ENCODE data around the gene TMEM109. TPM values are rescaled to one million over a fixed set of nuclear protein-coding genes. Genes with fewer than 3 reads are reported as not detected.

The TMEM109 gene
- total RNA-seq, 3 donors from 2014 or later, result 184 to 216 (median 204) TPM

DNA sequence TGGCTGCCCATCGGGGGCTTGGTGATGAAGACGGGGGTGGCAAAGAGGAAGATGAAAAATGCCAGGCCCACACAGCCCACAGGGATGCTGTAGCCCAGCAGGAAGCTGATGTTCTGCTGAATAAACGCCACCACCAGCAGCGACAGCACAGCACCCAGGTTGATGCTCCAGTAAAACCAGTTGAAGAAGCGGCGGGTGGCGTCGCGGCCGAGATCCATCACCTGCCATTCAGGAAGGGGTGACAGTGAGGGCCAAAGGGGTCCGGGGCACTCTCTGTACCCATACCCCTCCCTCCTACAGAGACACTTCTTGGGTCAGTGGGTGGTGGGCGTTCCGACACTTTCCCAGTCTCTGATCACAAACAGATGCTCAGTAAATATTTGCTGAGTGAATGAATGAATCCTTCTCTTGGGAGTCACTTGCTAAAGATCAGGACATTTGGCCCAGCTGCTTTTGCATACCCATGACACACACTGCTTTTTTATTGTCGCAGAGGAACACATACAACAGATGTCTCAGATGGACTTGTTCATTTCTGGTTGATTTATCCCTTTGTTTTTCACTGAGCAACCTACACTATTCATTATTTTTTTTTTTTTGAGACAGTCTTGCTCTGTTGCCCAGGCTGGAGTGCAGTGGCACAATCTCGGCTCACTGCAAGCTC is 32.8 kb downstream of the TMEM109 start:
- ATAC-seq (no peak), DNase-seq (no peak)
- Mint-ChIP-seq H3K4me1 (ENCODE audit: low read depth) (peaks cover 14% of the 10 kb centered on the region), H3K36me3 (ENCODE audit: insufficient read depth) (peaks cover 6% of the 10 kb centered on the region), H3K9me3 (no peaks in the 10 kb centered on the region), H3K4me3 (no peak overlapping the region), H3K27me3 (ENCODE audit: low read depth) (peaks cover 7% of the 10 kb centered on the region)

DNA sequence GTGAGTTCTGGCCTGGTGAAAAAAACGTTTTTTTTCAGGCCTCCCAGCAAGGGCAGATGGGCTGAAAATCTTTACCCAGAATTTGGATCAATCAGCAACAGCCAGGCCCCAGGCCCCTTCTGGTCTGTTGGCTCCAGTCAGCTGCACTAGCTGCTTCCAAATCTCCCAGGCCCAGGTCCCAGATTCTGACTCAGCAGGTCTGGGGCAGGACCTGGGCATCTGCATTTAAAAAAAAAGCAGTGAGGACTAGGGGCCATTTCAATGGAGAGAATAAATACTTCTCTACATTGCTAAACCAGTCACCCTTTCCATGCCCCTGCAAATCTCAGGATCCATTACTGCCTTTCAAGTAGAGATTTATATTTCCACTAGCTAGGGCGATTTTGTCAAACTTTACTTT is 33.7 kb downstream of the TMEM109 start:
- Mint-ChIP-seq H3K36me3 (ENCODE audit: insufficient read depth) (peaks cover 6% of the 10 kb centered on the region), H3K9me3 (no peaks in the 10 kb centered on the region), H3K4me3 (no peak overlapping the region), H3K4me1 (ENCODE audit: low read depth) (peaks cover 22% of the 10 kb centered on the region), H3K27me3 (ENCODE audit: low read depth) (peaks cover 15% of the 10 kb centered on the region)
- ATAC-seq (no peak), DNase-seq (no peak)

DNA sequence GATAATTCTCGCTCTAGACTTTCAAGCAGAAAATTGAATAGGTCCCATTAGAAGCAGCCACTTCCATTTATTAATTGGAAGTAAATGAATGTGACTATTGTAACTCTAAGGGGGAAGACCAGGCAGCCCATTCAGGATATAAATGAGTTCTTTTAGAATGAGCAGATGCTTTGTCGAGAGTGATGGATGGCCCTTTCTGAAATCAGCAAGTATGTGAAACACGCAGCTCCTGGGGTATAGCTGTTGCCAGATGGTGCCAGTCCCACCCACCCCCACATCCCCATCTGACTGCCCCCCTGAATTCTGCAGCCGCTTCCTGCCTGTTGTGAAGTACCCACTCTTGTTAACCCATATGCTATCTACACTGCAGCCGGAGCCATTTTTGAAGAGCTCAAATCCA is 34.3 kb downstream of the TMEM109 start:
- H3K4me1 Mint-ChIP-seq (ENCODE audit: low read depth), result peaks cover 27% of the 10 kb centered on the region
- peaks cover 6% of the 10 kb centered on the region for H3K36me3 Mint-ChIP-seq (ENCODE audit: insufficient read depth)
- no peak overlapping the region for H3K4me3 Mint-ChIP-seq
- ATAC-seq (no peak), DNase-seq (no peak)
- peaks cover 18% of the 10 kb centered on the region for H3K27me3 Mint-ChIP-seq (ENCODE audit: low read depth)
- no peaks in the 10 kb centered on the region for H3K9me3 Mint-ChIP-seq

DNA sequence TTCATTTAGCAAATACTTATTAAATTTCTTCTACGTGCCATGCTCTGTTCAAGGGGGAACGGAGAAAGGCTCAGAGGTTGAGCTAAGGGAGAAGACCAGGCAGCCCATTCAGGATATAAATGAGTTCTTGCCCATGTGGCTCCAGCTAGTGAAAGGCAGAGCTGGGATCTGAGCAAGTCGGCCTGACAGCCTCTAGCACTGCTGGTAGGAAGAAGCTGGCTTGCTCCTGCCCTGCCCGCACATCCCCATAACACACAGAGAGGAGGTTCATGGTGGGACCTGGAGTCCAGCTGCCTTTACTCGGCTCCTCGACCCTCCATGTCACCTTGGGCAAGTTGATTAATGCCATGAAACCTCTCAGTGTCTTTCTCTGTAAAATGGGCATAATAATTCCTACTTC is 36.1 kb downstream of the TMEM109 start:
- no peak for ATAC-seq
- Mint-ChIP-seq H3K36me3 (ENCODE audit: insufficient read depth) (peaks cover 4% of the 10 kb centered on the region), H3K4me1 (ENCODE audit: low read depth) (peaks cover 25% of the 10 kb centered on the region), H3K9me3 (no peaks in the 10 kb centered on the region), H3K4me3 (no peak overlapping the region), H3K27me3 (ENCODE audit: low read depth) (peaks cover 18% of the 10 kb centered on the region)
- DNase-seq, result no peak

DNA sequence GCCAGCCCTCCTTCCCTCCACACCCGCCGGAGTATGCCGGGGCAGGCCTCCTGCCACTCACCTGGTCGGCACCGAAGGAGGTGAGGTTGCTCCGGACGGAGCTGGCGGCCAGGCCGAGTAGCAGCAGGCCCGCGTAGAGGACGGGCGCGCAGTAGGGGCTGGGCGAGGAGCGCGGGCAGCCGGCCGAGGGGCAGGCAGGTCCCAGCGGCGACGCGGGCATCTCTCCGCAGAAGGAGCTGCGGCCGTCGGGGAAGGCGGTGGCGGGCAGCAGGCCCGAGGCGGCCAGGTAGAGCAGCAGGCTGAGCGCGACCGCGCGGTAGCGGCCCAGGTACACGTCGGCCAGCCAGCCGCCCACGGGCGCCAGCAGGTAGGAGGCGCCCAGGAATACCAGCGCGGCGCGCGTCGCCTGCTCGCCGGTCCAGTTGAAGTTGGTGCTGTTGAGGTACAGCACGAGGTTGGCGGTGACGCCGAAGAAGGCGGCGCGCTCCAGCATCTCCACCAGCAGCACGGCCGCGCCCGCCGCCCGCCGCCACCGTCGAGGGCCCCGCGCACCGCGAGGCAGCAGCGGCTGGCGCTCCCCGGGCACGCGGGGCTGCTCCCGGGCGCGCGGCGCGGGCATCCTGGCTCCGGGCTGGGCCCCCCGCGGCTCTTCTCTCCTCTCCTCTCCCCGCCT is 37.1 kb downstream of the TMEM109 start:
- no peaks in the 10 kb centered on the region for H3K9me3 Mint-ChIP-seq
- H3K4me3 Mint-ChIP-seq, result peak overlapping the region; percentile 38
- DNase-seq (peak; percentile 20), ATAC-seq (peak; percentile 52 to 57)
- peaks cover 18% of the 10 kb centered on the region for H3K27me3 Mint-ChIP-seq (ENCODE audit: low read depth)
- H3K4me1 Mint-ChIP-seq (ENCODE audit: low read depth), result peaks cover 25% of the 10 kb centered on the region
- peaks cover 3% of the 10 kb centered on the region for H3K36me3 Mint-ChIP-seq (ENCODE audit: insufficient read depth)

DNA sequence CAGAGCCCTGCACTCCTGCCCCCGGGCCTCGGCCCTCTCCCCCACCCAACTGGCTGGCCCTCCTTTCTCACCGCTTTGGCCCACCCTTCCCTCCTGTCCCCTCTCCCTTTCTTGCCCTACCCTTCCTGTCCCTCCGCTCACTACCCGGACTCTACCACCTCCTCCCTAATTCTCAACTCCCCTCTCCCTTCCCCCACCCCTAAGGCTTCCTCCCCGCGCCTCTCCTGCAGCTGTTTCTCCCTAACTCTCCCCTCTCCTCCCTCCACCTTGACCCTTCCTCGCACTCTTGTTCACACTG is 37.6 kb downstream of the TMEM109 start:
- H3K9me3 Mint-ChIP-seq, result no peaks in the 10 kb centered on the region
- peaks cover 25% of the 10 kb centered on the region for H3K4me1 Mint-ChIP-seq (ENCODE audit: low read depth)
- DNase-seq (no peak), ATAC-seq (peak; percentile 11 to 26)
- peaks cover 18% of the 10 kb centered on the region for H3K27me3 Mint-ChIP-seq (ENCODE audit: low read depth)
- peak overlapping the region; percentile 75 for H3K4me3 Mint-ChIP-seq
- no peaks in the 10 kb centered on the region for H3K36me3 Mint-ChIP-seq (ENCODE audit: insufficient read depth)

DNA sequence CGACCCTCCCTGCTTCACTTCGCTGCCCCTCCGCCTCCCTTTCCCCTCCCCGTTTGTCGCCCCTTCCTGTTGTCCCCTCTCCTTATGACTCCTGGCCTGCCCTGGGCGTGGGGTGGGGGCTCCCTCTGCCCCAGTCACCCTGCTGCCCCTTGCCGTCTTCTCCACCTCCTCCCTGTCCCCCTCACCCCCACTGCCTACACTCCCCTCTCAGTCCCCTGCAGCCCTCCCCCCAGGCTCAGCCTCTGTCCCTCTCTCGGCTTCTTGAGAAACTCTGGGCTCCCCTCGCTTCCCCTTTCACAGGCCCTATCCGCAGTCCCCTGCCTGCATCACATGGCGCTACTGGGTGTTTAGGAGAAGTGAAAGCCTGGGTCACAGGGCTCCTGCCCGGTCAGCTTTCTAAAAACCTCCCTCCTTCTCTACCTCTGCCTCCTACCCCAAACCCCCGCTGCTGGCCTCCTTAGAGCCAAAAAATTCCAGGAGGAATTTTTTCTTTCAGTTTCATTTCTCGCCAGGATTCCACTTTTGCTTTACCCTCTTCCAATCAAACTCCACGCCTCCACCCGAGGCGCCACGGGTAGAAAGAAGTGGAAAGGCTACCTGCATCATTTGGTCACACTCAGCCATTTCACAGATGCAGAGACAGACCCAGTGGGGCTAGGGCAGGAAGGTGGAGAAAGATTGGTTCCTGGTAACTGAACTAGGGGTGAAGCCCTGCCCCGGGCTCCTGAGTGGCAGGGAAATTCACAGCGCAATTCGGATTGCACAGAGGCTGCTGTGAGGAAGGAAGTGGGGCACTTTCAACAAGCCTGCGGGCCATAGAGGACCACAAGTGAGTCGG is 38.2 kb downstream of the TMEM109 start, which contains the start of gene SLC15A3:
Gene SLC15A3 (minus strand): TSS at position 273 of the 838 bp plus-strand sequence. CDS start 625 bp downstream, outside the sequence.
- Mint-ChIP-seq H3K36me3 (ENCODE audit: insufficient read depth) (no peaks in the 10 kb centered on the region), H3K27me3 (ENCODE audit: low read depth) (peaks cover 18% of the 10 kb centered on the region), H3K9me3 (no peaks in the 10 kb centered on the region), H3K4me3 (peak within 1 kb of the TSS; percentile 75), H3K4me1 (ENCODE audit: low read depth) (peaks cover 25% of the 10 kb centered on the region)
- peak; percentile 30 for DNase-seq
- ATAC-seq, result peak; percentile 44 to 56

DNA sequence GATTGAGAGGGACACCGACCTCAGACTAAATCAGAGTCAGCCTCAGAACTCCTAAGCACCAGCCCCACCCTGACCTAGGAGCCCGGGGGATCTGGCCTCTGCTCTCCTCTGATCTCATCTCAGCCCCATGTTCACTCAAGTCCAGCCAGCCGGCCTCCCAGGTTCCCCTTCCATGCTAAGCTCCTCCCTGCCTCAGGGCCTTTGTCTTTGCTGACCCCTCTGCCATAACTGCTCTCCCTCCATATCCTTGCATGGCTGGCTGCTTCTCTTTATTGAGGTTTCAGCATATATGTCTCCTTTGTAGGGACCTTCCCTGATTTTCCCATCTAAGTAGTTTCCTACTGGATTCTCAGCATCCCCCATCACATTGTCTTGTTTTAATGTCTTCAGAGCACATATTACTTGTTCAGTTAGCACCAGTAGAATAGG is 38.8 kb downstream of the TMEM109 start:
- H3K36me3 Mint-ChIP-seq (ENCODE audit: insufficient read depth), result no peaks in the 10 kb centered on the region
- peaks cover 18% of the 10 kb centered on the region for H3K27me3 Mint-ChIP-seq (ENCODE audit: low read depth)
- no peak for DNase-seq
- no peak for ATAC-seq
- peak overlapping the region; percentile 75 for H3K4me3 Mint-ChIP-seq
- H3K4me1 Mint-ChIP-seq (ENCODE audit: low read depth), result peaks cover 25% of the 10 kb centered on the region
- no peaks in the 10 kb centered on the region for H3K9me3 Mint-ChIP-seq

DNA sequence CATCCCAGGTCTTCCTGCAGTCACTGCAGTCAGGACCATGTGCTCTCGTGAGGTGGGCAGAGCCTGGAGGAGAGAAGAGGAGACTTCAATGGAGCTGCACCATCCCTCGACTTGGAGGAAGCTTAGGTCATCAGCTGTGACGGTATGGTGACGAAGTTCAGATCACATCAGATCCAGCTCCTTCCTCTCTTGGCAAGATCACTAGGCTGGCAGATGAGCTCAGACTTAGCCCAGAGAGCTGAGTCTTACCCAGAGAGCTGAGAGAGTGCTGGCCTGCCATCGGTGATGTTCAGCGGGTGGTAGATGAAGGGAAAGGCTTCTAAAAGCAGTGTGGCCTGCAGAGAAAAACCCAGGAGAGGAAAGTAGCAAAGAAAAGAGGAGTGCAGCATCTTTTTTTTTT is 39.8 kb downstream of the TMEM109 start:
- ATAC-seq (no peak), DNase-seq (no peak)
- no peaks in the 10 kb centered on the region for H3K36me3 Mint-ChIP-seq (ENCODE audit: insufficient read depth)
- peaks cover 14% of the 10 kb centered on the region for H3K27me3 Mint-ChIP-seq (ENCODE audit: low read depth)
- H3K4me3 Mint-ChIP-seq, result no peak overlapping the region
- H3K9me3 Mint-ChIP-seq, result no peaks in the 10 kb centered on the region
- H3K4me1 Mint-ChIP-seq (ENCODE audit: low read depth), result peaks cover 21% of the 10 kb centered on the region

DNA sequence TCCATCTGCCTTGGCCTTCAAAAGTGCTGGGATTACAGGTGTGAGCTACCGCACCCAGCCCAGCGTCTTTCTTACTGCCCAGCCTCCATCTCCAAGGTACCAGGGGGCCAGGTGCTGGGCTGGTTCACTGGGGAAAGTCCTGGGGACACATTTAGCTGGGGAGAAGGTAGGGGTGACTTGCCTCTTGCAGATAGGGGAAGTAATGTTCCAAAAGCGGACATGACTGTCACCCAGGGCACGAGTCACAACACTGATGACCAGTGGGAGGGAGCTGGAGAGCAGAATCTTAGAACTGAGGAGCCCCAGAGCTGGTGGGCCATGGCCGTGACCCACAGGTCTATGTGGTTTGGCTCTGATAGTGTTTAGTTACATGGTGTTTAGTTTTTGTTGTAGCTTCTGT is 40.5 kb downstream of the TMEM109 start:
- Mint-ChIP-seq H3K36me3 (ENCODE audit: insufficient read depth) (no peaks in the 10 kb centered on the region), H3K9me3 (no peaks in the 10 kb centered on the region), H3K4me1 (ENCODE audit: low read depth) (peaks cover 21% of the 10 kb centered on the region), H3K4me3 (no peak overlapping the region), H3K27me3 (ENCODE audit: low read depth) (peaks cover 13% of the 10 kb centered on the region)
- no peak for ATAC-seq
- DNase-seq, result no peak

DNA sequence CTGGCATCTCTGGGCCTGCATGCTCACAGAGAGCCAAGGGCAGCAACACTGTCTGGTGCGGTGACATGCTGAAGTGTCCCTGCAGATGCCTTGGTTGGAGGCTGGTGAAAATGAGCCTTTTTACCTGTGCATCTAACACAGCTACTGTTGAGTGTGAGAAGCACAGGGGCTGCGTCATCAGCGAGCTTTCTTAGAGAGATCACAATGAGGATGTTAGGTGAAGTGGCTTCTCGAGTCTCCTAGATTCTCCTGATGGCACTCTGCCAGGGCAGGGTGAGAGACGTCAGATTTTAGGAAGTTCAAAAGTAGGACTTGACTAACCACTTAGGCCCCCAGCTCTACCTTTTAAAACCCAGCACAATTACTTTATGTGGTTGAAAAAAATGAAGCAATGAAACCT is 41.6 kb downstream of the TMEM109 start:
- Mint-ChIP-seq H3K4me1 (ENCODE audit: low read depth) (peaks cover 17% of the 10 kb centered on the region), H3K9me3 (no peaks in the 10 kb centered on the region), H3K36me3 (ENCODE audit: insufficient read depth) (no peaks in the 10 kb centered on the region), H3K27me3 (ENCODE audit: low read depth) (peaks cover 10% of the 10 kb centered on the region), H3K4me3 (no peak overlapping the region)
- DNase-seq, result no peak
- no peak for ATAC-seq

DNA sequence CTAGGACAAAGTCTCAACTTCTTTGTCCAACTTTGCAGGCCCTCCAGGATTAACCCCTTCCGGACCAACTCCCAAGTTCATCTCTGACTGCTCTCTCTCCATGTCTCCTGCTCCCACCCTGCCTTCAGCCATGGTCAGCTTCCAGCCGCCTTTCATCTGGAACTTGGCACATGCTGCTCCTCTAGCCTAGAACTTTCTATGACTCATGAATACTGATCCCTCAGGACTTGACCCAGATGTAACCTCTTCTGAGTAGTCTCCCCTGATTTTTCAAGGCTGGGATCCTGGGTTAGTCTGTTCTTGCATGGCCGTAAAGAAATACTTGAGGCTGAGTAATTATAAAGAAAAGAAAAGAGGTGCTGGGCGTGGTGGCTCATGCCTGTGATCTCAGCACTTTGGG is 43.2 kb downstream of the TMEM109 start:
- no peaks in the 10 kb centered on the region for H3K9me3 Mint-ChIP-seq
- no peak for DNase-seq

DNA sequence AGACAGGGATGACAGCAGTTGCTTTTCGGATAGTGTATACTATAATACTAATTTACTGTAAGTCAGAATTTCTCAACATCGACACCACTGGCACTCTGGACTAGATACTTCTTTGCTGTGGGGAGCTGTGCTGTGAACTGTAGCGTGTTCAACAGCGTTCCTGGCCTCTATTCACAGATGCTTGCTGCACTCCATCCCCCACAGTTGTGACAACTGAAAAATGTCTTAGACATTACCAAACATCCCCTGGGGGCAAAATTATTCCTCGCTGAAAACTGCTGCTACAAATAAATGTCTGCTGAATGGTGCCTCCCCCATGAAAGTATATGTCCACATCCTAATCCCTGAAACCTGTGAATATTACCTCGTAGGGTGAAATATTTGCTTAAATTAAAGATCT is 45.5 kb downstream of the TMEM109 start:
- no peak overlapping the region for H3K4me3 Mint-ChIP-seq
- H3K9me3 Mint-ChIP-seq, result no peaks in the 10 kb centered on the region
- H3K36me3 Mint-ChIP-seq (ENCODE audit: insufficient read depth), result no peaks in the 10 kb centered on the region
- DNase-seq (no peak), ATAC-seq (no peak)
- no peaks in the 10 kb centered on the region for H3K27me3 Mint-ChIP-seq (ENCODE audit: low read depth)
- H3K4me1 Mint-ChIP-seq (ENCODE audit: low read depth), result no peaks in the 10 kb centered on the region

More for the DNA sequence above, 43.2 kb downstream of the TMEM109 start:
- H3K27me3 Mint-ChIP-seq (ENCODE audit: low read depth), result peaks cover 6% of the 10 kb centered on the region
- no peak overlapping the region for H3K4me3 Mint-ChIP-seq
- ATAC-seq, result no peak
- H3K36me3 Mint-ChIP-seq (ENCODE audit: insufficient read depth), result no peaks in the 10 kb centered on the region
- H3K4me1 Mint-ChIP-seq (ENCODE audit: low read depth), result peaks cover 11% of the 10 kb centered on the region

DNA sequence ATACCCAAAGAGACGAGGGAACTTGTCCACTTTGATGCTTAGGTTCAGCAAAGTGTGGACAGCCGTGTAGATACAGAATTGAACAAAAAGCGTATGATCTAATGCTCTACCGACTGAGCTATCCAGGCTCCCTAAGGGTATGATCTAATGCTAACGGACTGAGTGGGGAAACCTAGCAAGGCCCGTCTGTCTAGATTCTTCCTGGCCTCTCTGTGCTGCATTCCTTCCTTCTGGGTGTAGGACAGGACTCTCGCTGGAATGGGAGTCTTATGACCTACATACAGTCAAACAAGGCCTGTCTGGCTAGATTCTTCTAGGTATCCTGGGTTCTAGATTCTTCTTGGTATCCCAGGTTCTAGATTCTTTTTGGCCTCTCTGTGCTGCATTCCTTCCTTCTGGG is 46.4 kb downstream of the TMEM109 start:
- no peaks in the 10 kb centered on the region for H3K9me3 Mint-ChIP-seq
- no peak for DNase-seq
- H3K27me3 Mint-ChIP-seq (ENCODE audit: low read depth), result no peaks in the 10 kb centered on the region
- no peak overlapping the region for H3K4me3 Mint-ChIP-seq
- H3K36me3 Mint-ChIP-seq (ENCODE audit: insufficient read depth), result no peaks in the 10 kb centered on the region
- no peak for ATAC-seq
- H3K4me1 Mint-ChIP-seq (ENCODE audit: low read depth), result no peaks in the 10 kb centered on the region

Data from activated T-cell treated with anti-CD3 and anti-CD28 coated beads, Interleukin-2, amount 50 U/mL, for 4 hours (primary cell).